Stimulated activated CD4-positive, alpha-beta T cell treated with anti-CD3 and anti-CD28 coated beads, Interleukin-4, amount 100 ng/mL, for 48 hours (primary cell): ENCODE results near the gene PSMA2.
A peak's percentile ranks its signal among the peaks of the same experiment; 100 is the strongest.
"Not testable (repeated sequence)": the region's sequence is repeated elsewhere in the genome, so short reads cannot be mapped to it uniquely, and the experiment has no call there.

Experiments
- DNase-seq, 2 donors: peaks; one replicate each; pipeline ENCODE4 v3.0.0-alpha.2; 2020; ENCODE audit warnings: low read depth in 2 of 2

The PSMA2 gene

DNA sequence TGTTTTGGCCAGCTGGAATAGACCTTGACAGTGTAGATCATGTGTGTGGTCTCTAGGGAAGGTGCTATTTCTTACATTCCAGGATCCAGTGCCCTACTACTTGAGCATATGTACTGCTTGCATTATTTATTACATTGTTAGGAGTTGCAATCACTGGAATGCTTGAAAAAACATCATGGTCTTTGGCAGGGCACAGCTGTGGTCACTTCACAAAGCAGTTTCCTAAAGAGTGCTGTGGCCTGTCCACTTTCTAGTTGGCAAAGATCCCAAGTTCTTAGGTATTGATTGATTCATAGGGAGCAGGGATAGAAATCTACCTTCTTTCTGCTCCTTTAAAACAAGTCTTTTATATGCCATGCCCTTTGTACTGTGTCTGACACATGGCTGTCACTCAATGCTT lies 24.7 kb downstream of the PSMA2 start:
- no peak for DNase-seq

DNA sequence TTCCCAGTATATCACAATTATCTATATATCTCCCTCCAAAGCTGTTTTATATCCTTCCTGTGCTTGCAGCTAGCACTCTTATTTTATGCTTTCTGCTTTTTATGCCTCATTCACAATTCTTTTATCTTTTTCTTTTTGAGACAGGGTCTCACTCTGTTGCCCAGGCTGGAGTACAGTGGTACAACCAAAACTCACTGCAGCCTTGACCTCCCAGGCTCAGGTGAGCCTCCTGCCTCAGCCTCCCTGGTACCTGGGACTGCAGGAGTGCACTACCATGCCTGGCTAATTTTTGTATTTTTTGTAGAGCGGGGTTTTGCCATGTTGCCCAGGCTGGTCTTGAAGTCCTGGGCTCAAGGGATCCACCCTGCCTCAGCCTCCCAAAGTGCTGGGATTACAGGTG lies 25.8 kb downstream of the PSMA2 start:
- no peak for DNase-seq

DNA sequence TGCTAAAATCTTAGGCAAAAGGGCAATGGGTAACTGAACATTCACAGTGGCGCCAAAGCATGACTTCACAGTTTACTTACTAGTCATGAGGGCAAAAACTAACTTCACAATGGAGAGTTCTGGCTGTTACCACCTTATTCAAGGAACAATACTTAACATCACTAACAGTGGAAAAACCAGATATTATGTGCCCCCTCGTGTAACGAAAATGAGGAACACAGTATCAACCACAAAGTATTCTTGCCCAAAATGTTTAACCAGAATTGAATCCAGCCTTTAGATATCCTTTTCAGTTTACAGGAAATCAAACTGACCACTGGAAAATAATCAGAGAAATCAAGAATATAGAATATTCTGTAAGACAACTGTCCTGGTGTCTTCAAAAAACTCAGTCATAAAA lies 29.6 kb downstream of the PSMA2 start:
- DNase-seq = no peak

DNA sequence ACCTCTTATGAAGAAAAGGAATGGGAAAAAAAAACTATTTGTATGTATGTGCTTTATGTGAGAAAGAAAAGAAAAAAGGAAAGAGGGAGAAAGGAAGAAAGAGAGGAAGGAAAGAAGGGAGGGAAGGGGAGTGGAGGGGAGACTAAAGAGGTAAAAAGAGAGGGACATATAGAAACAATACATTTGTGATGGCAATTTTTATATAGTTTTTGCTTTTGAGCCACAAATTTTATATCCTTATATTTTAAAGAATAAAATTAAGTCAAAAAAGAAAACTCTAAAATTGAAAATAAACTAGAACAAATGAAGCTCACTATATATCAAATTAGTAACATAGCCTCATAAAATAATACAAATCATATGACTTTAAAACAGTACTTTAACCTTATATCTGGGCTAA lies 31.1 kb downstream of the PSMA2 start:
- no peak for DNase-seq

DNA sequence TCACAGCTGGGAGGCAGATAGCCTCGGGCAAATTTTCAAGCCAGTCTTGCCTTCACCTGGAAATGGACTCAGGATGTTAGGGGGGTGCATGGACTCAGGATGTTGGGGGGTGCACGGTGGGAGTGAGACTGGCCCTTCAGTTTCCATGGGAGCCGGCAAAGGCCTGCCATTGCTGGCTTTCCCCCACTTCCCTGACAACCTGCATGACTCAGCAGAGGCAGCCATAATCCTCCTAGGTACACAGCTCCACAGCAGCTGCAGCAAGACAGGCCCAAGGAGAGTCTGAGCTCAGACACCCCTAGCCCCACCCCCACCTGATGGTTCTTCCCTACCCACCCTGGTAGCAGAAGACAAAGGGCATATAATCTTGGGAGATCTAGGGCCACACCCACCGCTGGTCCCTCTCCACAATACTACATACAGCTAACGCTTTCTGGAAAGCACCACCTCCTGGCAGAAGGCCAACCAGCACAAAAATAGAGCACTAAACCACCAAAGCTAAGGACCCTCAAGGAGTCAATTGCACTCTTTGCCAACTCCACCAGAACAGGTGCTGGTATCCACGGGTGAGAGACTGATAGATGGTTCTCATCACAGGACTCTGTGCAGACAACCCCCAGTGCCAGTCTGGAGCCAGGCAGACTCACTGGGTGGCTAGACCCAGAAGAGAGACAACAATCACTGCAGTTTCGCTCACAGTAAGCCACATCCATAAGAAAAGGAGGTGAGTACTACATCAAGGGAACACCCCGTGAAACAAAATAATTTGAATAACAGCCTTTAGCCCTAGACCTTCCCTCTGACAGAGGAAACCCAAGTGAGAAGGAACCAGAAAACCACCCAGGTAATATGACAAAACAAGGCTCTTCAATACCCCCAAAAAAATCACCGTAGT lies 38.4 kb downstream of the PSMA2 start:
- DNase-seq = no peak

DNA sequence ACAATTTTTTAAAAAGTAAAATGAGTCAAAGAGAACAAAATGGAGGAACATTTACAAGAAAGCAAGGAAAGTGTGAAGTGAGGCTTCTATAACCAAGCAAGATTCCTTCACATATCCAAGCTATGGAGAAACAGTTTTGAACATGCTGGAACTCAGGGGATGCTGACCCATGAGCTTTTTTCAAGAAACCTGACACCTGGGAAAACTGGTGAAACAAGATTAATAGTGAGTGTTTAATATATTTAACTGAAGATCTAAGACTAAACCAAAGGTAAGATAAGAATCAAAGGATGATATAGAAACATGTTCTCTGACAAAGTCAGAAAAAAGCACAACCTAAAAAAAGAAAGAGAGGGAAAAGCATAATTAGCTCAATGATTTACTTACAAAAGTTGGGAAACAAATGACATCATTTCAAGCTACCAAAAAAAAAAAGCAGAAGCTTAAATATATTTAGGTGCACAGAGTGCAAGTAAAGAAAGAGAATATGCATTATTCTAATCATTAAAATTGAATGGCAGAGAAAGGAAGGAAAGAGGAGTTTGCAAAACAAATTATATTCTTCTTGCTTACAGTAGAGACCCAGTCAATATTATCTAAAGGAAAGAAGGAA lies 45.0 kb downstream of the PSMA2 start:
- DNase-seq = no peak

DNA sequence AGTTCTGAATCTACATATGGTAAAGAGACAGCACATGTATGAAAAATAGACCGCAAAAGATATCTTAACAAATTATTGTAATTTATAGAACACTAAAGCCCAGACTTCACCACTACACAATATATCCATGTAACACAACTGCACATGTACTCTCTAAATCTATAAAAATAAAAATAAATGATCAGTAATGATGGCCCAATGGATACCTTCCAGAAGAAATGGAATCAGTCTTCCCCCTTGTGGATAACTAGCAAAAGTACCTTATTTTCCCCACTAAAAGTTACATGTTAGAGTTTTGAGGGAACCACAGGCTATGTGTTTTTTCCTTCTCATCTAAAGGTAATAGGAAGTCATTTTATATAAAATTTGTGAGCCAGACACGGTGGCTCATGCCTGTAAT lies 45.8 kb downstream of the PSMA2 start:
- no peak for DNase-seq

DNA sequence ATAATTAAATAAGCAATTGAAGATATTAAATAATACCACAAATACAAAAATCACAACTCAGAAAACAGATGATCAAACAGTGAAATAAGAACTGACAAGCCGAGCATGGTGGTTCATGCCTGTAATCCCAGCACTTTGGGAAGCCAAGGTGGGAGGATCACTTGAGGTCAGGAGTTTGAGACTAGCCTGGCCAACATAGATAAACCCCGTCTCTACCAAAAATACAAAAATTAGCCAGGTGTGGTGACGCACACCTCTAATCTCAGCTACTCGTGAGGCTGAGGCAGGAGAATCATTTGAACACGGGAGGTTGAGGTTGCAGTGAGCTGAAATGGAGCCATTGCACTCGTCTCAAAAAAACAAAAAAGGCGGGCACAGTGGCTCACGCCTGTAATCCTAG lies 46.8 kb downstream of the PSMA2 start:
- DNase-seq = not testable (repeated sequence)

DNA sequence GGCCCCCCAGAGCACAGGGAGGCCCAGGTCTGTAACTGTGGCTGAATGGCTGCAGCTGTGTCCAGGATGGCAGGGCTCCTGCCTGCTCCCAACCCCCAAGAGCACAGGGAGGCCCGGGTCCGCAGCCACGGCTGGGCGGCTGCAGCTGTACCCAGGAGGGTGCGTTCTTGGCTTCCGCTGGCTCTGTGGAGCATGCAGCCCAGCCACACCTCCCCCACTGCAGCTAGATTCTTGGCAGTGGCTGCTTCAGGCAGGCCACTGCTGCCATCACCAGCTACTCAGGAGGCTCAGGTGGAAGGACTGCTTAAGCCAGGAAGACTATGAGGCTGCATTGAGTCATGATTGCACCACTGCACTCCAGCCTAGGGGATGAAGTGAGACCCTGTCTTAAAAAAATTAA lies 48.0 kb downstream of the PSMA2 start:
- no peak for DNase-seq

DNA sequence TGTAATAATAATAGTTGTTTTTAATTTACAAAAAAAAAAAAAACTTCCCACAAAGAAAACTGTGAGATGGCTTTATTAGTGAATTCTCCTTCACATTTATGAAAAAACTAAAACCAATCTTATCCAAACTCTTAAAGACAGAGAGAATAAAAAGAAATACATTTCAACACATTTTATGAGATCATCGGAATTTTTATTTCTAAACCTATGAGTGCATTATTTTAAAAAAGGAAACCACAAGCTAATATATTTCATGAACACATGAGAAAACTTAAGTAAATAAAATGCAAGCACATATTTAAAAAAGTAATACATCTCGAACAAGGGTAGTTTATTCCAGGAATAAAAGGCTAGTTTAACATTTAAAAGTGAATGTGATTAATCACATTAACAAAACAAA lies 51.6 kb downstream of the PSMA2 start:
- DNase-seq = no peak

DNA sequence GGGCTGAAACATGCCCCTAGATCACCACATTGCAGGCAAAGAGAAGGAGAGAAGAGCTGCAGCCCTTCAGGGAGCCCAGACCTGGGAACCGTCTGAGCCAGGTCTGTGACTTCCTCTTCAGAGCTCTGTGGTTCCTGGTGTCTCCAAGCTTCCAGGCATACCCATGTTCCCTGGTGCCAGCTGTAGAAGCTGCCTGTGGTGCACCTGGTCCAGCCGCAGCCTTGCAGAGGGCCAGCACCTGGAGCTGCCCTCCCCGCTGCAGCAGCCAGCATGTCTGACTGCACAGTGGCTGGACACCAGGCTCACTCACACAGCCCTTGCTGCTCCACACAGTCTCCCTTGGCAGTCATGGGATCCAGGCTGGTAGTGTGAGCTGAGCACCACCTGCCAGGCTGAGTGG lies 53.7 kb downstream of the PSMA2 start:
- DNase-seq = no peak

DNA sequence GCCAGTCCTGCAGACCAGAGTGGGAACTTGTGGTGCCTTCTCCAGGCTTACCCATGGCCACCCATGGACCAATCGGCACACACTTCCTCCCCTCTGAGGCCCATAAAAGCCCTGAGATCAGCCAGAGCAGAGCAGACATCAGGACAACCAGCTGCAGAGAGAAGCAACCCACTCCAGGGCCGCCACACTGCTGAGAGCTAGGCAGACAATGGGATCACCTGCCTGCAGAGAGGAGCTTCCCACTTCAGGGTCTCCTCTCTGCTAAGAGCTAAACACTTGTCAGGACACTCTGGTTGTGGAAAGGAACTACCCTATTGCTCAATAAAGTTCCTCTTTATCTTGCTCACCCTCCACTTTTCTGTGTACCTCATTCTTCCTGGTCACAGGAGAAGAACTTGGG lies 54.1 kb downstream of the PSMA2 start:
- DNase-seq = no peak

DNA sequence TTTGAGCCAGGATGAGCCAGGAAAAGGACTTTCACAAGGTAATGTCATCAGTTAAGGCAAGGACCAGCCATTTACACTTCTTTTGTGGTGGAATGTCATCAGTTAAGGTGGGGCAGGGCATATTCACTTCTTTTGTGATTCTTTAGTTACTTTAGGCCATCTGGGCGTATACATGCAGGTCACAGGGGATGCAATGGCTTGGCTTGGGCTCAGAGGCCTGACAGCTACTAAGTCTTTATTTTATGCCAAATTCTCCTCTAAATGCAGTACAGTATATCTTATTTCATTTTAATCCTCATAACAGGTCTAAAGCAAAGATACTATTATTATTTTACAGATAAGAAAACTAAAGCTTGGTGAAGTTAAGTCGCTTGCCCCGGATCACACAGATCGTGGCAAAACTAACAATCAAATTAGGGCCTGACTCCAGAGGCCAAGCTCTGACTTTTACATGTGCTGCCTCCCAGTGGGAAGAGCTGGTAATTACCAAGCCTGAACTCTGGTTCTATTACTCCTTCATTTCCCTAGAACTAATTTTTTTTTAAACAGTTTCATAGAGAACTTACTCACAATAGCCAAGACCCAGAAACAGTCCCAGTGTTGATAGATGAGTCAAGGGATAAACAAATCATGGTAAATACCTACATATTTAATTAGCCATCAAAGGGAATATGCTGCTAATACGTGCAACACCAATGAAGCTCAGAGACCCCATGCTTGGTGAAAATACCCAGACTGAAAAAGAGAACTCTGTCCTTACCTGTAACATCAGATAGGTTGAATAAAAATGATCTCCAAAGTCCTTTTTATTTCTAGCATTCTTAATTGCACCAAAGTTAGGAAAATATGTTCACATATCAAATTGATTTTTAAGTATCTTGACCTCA lies 55.5 kb downstream of the PSMA2 start:
- DNase-seq = peak; percentile 49 to 57

DNA sequence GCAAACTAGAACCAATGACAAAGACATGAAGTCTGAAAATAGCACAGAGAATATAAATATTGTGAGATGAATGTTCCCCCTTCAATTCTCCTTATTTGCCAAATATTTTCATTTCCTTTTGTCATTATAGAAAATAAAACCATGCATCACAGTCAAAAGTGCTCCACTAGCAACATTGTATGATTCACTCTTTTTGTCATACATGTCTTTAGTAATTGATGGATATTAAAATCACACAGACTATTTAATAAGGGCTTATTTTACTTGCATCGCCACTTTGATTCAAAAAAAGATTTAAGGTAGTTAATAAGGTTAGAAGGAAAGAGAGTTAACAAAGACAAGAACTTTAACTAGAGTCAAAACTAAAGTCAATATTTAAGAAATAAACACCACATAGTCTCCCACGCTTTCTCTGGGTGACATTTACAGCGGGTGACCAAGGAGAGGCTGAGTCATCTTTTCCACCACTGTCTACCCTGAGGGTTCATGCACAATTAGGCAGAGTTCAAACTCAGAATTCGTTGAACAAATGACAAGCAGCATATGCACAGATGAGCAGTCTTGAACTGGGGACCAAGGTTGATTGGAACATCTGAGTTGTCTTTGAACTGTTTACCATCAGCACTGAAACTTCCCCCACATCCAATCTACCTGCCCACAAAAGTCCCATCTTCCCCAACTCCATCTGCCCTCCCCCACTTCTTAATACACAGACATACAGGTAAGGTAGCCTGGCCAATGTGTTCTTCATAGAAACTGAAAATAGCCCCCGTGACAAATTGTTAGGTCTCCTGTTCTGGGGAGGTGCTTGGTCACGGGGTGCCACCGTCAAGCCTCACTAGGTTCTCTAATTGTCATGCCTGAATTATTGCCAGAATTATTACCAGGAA lies 62.6 kb downstream of the PSMA2 start:
- DNase-seq = peak in 1 of 2 donors; percentile 37

DNA sequence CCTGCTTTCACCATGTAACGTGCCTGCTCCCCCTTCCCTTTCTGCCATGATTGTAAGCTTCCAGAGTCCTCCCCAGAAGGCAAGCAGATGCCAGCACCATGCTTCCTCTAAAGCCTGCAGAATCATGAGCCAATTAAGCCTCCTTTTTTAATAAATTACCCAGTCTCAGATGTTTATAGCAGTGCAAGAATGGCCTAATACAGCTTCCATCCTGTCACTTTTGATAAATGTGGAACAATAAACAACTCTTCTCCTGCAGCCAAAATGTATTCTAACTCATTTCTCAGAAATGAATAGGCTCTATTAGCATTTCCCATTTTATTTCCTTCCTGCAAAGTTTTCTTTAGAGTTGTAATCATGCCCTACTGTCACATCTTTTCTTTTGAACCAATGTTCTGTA lies 63.5 kb downstream of the PSMA2 start:
- DNase-seq = no peak
